ENCODE data around the gene TOX3. TPM values are rescaled to one million over a fixed set of nuclear protein-coding genes. Genes with fewer than 3 reads are reported as not detected.

Gene TOX3
- total RNA-seq, 4 donors from 2014 or later = 0.12 to 4.8 (median 2.0) TPM; not detected in 1

- ATAC-seq = no peak
- TF ChIP-seq CTCF (IDR thresholded peaks at IDR 0.05) (no peak), POLR2AphosphoS5 (IDR thresholded peaks at IDR 0.05) (no peak), EP300 (IDR thresholded peaks at IDR 0.05) (no peak), POLR2A (IDR thresholded peaks at IDR 0.05) (no peak)
- Histone ChIP-seq H3K4me1 (no peaks in the 10 kb centered on the region), H3K9me3 (no peaks in the 10 kb centered on the region), H3K27me3 (no peaks in the 10 kb centered on the region), H3K27ac (no peak overlapping the region), H3K36me3 (no peaks in the 10 kb centered on the region), H3K4me3 (no peak overlapping the region)
- 61 to 70% methylated on average over 7 to 11 of the region's 11 CpGs for WGBS, 2 donors (ENCODE audit: low coverage in 1 of 2)
Measured at GRCh38 chr16:52578007-52578828, 31.3 kb upstream of the TOX3 start.

- no peaks in the 10 kb centered on the region for H3K36me3 ChIP-seq
- H3K4me1 ChIP-seq = no peaks in the 10 kb centered on the region
- H3K27me3 ChIP-seq = no peaks in the 10 kb centered on the region
- ATAC-seq = no peak
- no peaks in the 10 kb centered on the region for H3K9me3 ChIP-seq
- no peak overlapping the region for H3K4me3 ChIP-seq
- 68 to 76% methylated on average over 3 to 9 of the region's 9 CpGs for WGBS, 2 donors (ENCODE audit: low coverage in 1 of 2)
- TF ChIP-seq EP300 (IDR thresholded peaks at IDR 0.05) (no peak), CTCF (IDR thresholded peaks at IDR 0.05) (no peak), POLR2AphosphoS5 (IDR thresholded peaks at IDR 0.05) (no peak), POLR2A (IDR thresholded peaks at IDR 0.05) (no peak)
- H3K27ac ChIP-seq = no peak overlapping the region
Measured at GRCh38 chr16:52577130-52577706, 30.3 kb upstream of the TOX3 start.

GRCh38 chr16:52573365-52574299 is 26.7 kb upstream of the TOX3 start:
- Histone ChIP-seq H3K27me3 (no peaks in the 10 kb centered on the region), H3K36me3 (no peaks in the 10 kb centered on the region), H3K27ac (no peak overlapping the region), H3K9me3 (no peaks in the 10 kb centered on the region), H3K4me1 (no peaks in the 10 kb centered on the region), H3K4me3 (no peak overlapping the region)
- TF ChIP-seq CTCF (IDR thresholded peaks at IDR 0.05) (no peak), POLR2A (IDR thresholded peaks at IDR 0.05) (no peak), POLR2AphosphoS5 (IDR thresholded peaks at IDR 0.05) (no peak), EP300 (IDR thresholded peaks at IDR 0.05) (no peak)
- WGBS, 2 donors (ENCODE audit: low coverage in 1 of 2) = 80 to 83% methylated on average over 5 to 7 of the region's 7 CpGs
- no peak for ATAC-seq

GRCh38 chr16:52572656-52573055 is 25.7 kb upstream of the TOX3 start:
- WGBS, 2 donors (ENCODE audit: low coverage in 1 of 2) = 100% methylated on average over 1 of the region's 1 CpG; no CpG with 5 or more reads in 1 of the 2 donors
- no peak for ATAC-seq
- no peaks in the 10 kb centered on the region for H3K4me1 ChIP-seq
- H3K27ac ChIP-seq = no peak overlapping the region
- no peak overlapping the region for H3K4me3 ChIP-seq
- H3K9me3 ChIP-seq = no peaks in the 10 kb centered on the region
- TF ChIP-seq POLR2AphosphoS5 (IDR thresholded peaks at IDR 0.05) (no peak), CTCF (IDR thresholded peaks at IDR 0.05) (no peak), POLR2A (IDR thresholded peaks at IDR 0.05) (no peak), EP300 (IDR thresholded peaks at IDR 0.05) (no peak)
- H3K27me3 ChIP-seq = no peaks in the 10 kb centered on the region
- H3K36me3 ChIP-seq = no peaks in the 10 kb centered on the region

Data from gastroesophageal sphincter (tissue), 4 donors.